Activated CD8-positive, alpha-beta memory T cell treated with anti-CD3 and anti-CD28 coated beads for 24 hours (primary cell): Measurements from ENCODE around the gene SYNRG.
"Not testable (repeated sequence)": the region's sequence is repeated elsewhere in the genome, so short reads cannot be mapped to it uniquely, and the experiment has no call there.

Experiments
- DNase-seq: peaks from one replicate; pipeline ENCODE4 v3.0.0-alpha.2; 2020

The SYNRG gene

GRCh38 chr17:37541880-37542660 is 67.1 kb downstream of the SYNRG start:
- DNase-seq = no peak

- DNase-seq = no peak
Observed at GRCh38 chr17:37538981-37539659, 70.1 kb downstream of the SYNRG start.

GRCh38 chr17:37535906-37536305 is 73.3 kb downstream of the SYNRG start:
- DNase-seq = no peak

GRCh38 chr17:37532756-37533155 is 76.5 kb downstream of the SYNRG start:
- DNase-seq = no peak

- DNase-seq = no peak
Observed at GRCh38 chr17:37530420-37530819, 78.8 kb downstream of the SYNRG start.

- DNase-seq = no peak
Observed at GRCh38 chr17:37527249-37527851, 81.9 kb downstream of the SYNRG start.

GRCh38 chr17:37523715-37524219 is 85.5 kb downstream of the SYNRG start:
- no peak for DNase-seq

GRCh38 chr17:37521821-37522220 is 87.4 kb downstream of the SYNRG start:
- no peak for DNase-seq

GRCh38 chr17:37520174-37520573 is 89.0 kb downstream of the SYNRG start:
- DNase-seq = no peak

- no peak for DNase-seq
Observed at GRCh38 chr17:37519251-37519985, 89.8 kb downstream of the SYNRG start.

- DNase-seq = no peak
Observed at GRCh38 chr17:37518826-37519225, 90.4 kb downstream of the SYNRG start.

- no peak for DNase-seq
Observed at GRCh38 chr17:37517881-37518280, 91.3 kb downstream of the SYNRG start.

- no peak for DNase-seq
Observed at GRCh38 chr17:37516127-37516571, 93.1 kb downstream of the SYNRG start.

GRCh38 chr17:37513711-37514110 is 95.5 kb downstream of the SYNRG start:
- no peak for DNase-seq

GRCh38 chr17:37512442-37513068 is 96.7 kb downstream of the SYNRG start:
- no peak for DNase-seq

- DNase-seq = not testable (repeated sequence)
Observed at GRCh38 chr17:37511642-37512041, 97.6 kb downstream of the SYNRG start.

GRCh38 chr17:37510056-37510455 is 99.2 kb downstream of the SYNRG start:
- DNase-seq = no peak

GRCh38 chr17:37507111-37507510 is 102.1 kb downstream of the SYNRG start:
- no peak for DNase-seq

GRCh38 chr17:37506678-37507077 is 102.5 kb downstream of the SYNRG start:
- DNase-seq = no peak

GRCh38 chr17:37505333-37505732 is 103.9 kb downstream of the SYNRG start:
- DNase-seq = no peak

- DNase-seq = no peak
Observed at GRCh38 chr17:37503148-37503547, 106.1 kb downstream of the SYNRG start.
